Hepatocyte (in vitro differentiated cells): Measurements from ENCODE around the gene HLA-DRB1. TPM values are rescaled to one million over a fixed set of nuclear protein-coding genes. Genes with fewer than 3 reads are reported as not detected.

ENCODE experiments used
- DNase-seq: peaks from one replicate; pipeline ENCODE4 v3.0.0-alpha.2; 2016; ENCODE audit warnings: low spot score
- H2AFZ ChIP-seq: fragments of 200-600 bp; sonication (generic); 2 replicates; pipeline ENCODE4 v1.6.0; 2016; ENCODE audit warnings: antibody characterized with exemption, mild to moderate bottlenecking
- H3K27ac ChIP-seq: fragments of 200-600 bp; sonication (generic); 2 replicates; pipeline ENCODE4 v1.5.1; 2016; ENCODE audit warnings: mild to moderate bottlenecking
- H3K27me3 ChIP-seq: fragments of 200-600 bp; sonication (generic); 2 replicates; pipeline ENCODE4 v1.6.1; 2016
- H3K36me3 ChIP-seq: fragments of 200-600 bp; sonication (generic); replicated peaks from 2 replicates; pipeline ENCODE4 v1.5.1; 2016; ENCODE audit warnings: low read depth; ENCODE audit not compliant: insufficient read depth
- H3K4me1 ChIP-seq: fragments of 200-600 bp; sonication (generic); 2 replicates; pipeline ENCODE4 v1.5.1; 2016; ENCODE audit warnings: mild to moderate bottlenecking, moderate library complexity; ENCODE audit not compliant: insufficient read depth
- H3K4me2 ChIP-seq: fragments of 200-600 bp; sonication (generic); 2 replicates; pipeline ENCODE4 v1.6.0; 2016
- H3K4me3 ChIP-seq: fragments of 200-600 bp; sonication (generic); 2 replicates; pipeline ENCODE4 v1.5.1; 2016; ENCODE audit warnings: mild to moderate bottlenecking
- H3K79me2 ChIP-seq: fragments of 200-600 bp; sonication (generic); 2 replicates; pipeline ENCODE4 v1.6.0; 2017; ENCODE audit warnings: mild to moderate bottlenecking
- H3K9me2 ChIP-seq: fragments of 200-600 bp; sonication (generic); replicated peaks from 2 replicates; pipeline ENCODE4 v1.6.0; 2017; ENCODE audit warnings: mild to moderate bottlenecking; ENCODE audit not compliant: insufficient read depth
- H3K9me3 ChIP-seq: fragments of 200-600 bp; sonication (generic); 2 replicates; pipeline ENCODE4 v1.5.1; 2016; ENCODE audit warnings: low read depth, mild to moderate bottlenecking
- H4K20me1 ChIP-seq: fragments of 200-600 bp; sonication (generic); 2 replicates; pipeline ENCODE4 v1.6.0; 2016; ENCODE audit warnings: mild to moderate bottlenecking; ENCODE audit not compliant: insufficient read depth, poor library complexity, severe bottlenecking
- EZH2 ChIP-seq: fragments of 200-600 bp; sonication (generic); IDR thresholded peaks from 2 replicates; pipeline ENCODE4 v1.6.1; 2016; ENCODE audit warnings: antibody characterized with exemption, mild to moderate bottlenecking, borderline replicate concordance
- EZH2phosphoT487 ChIP-seq: fragments of 200-600 bp; sonication (generic); IDR thresholded peaks from one replicate; pipeline ENCODE4 v1.6.1; 2018; ENCODE audit warnings: antibody characterized with exemption, mild to moderate bottlenecking, low read depth, moderate library complexity; ENCODE audit not compliant: unreplicated experiment, severe bottlenecking
- WGBS: methylation state at CpG from one replicate; pipeline ENCODE4 v1.1.6; 2016; ENCODE audit warnings: low lambda C conversion rate; ENCODE audit errors: missing lambda C conversion rate; 5-methylcytosine and 5-hydroxymethylcytosine counted together
- polyA plus RNA-seq: library from polyadenylated mRNA; unstranded; fragments of >200 nt; fragmentation: Nextera tagmentation; extraction: Ambion mirVana; gene quantifications from 2 replicates; pipeline ENCODE4 v1.2.1, GENCODE V29; 2016
- total RNA-seq: library from RNA; depleted of rRNA; stranded (reverse); fragments of >200 nt; gene quantifications from 2 replicates; pipeline ENCODE4 v1.2.3, GENCODE V29; 2014
- TF ChIP-seq, protein P1 (sequence below): fragments of 200-600 bp; sonication (generic); IDR thresholded peaks from 2 replicates; pipeline ENCODE4 v1.5.1; 2016; ENCODE audit warnings: antibody characterized with exemption, mild to moderate bottlenecking; ENCODE audit not compliant: poor library complexity

The HLA-DRB1 gene
- total and polyA plus RNA-seq, 2 experiments from 2014 or later = 59.1 to 72.9 TPM

- TF ChIP-seq EZH2 (no peak), EZH2phosphoT487 (no peak)
- Histone ChIP-seq H3K36me3 (no peaks in the 10 kb centered on the region), H4K20me1 (no peaks in the 10 kb centered on the region), H3K4me3 (no peak overlapping the region), H3K27me3 (no peaks in the 10 kb centered on the region), H3K4me2 (no peak overlapping the region), H3K79me2 (peaks cover 4% of the 10 kb centered on the region), H3K9me3 (no peaks in the 10 kb centered on the region), H3K4me1 (no peaks in the 10 kb centered on the region), H2AFZ (no peak overlapping the region), H3K27ac (no peak overlapping the region), H3K9me2 (no peaks in the 10 kb centered on the region)
- no peak for DNase-seq
- 88% methylated on average over 2 of the region's 2 CpGs for WGBS
Observed at GRCh38 chr6:32588156-32588555, 1.5 kb downstream of the HLA-DRB1 start.

DNA sequence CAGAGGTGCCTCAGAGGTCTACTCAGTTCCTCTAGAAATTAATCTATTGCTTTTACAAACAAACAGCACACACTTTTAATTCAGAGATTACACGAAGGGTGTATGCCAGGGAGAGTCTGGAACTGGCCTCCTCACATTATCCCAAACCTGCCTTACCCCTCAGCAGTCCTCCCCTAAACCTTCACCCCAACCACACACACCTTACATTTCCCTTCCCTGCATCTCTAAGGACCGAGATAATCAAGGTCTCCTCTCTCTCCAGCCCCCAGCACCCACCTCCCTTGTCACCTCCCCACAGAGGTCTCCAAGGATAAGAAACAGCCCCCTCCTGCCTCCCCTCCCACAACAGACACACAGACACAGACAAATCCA lies 6.1 kb downstream of the HLA-DRB1 start:
- Histone ChIP-seq H3K79me2 (peaks cover 6% of the 10 kb centered on the region), H3K36me3 (no peaks in the 10 kb centered on the region), H3K9me3 (no peaks in the 10 kb centered on the region), H3K4me2 (peak overlapping the region; percentile 90), H3K4me1 (no peaks in the 10 kb centered on the region), H3K27ac (peak overlapping the region; percentile 91), H3K4me3 (peak overlapping the region; percentile 12), H3K9me2 (no peaks in the 10 kb centered on the region), H4K20me1 (no peaks in the 10 kb centered on the region), H3K27me3 (no peaks in the 10 kb centered on the region), H2AFZ (peak overlapping the region; percentile 19)
- 8% methylated on average over 2 of the region's 2 CpGs for WGBS
- no peak for DNase-seq
- TF ChIP-seq EZH2 (no peak), EZH2phosphoT487 (no peak)
- TF ChIP-seq, protein P1, sequence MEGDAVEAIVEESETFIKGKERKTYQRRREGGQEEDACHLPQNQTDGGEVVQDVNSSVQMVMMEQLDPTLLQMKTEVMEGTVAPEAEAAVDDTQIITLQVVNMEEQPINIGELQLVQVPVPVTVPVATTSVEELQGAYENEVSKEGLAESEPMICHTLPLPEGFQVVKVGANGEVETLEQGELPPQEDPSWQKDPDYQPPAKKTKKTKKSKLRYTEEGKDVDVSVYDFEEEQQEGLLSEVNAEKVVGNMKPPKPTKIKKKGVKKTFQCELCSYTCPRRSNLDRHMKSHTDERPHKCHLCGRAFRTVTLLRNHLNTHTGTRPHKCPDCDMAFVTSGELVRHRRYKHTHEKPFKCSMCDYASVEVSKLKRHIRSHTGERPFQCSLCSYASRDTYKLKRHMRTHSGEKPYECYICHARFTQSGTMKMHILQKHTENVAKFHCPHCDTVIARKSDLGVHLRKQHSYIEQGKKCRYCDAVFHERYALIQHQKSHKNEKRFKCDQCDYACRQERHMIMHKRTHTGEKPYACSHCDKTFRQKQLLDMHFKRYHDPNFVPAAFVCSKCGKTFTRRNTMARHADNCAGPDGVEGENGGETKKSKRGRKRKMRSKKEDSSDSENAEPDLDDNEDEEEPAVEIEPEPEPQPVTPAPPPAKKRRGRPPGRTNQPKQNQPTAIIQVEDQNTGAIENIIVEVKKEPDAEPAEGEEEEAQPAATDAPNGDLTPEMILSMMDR = no peak

- Histone ChIP-seq H3K4me3 (no peak overlapping the region), H3K9me3 (no peaks in the 10 kb centered on the region), H2AFZ (no peak overlapping the region), H3K27me3 (no peaks in the 10 kb centered on the region), H3K79me2 (peaks cover 4% of the 10 kb centered on the region), H3K4me1 (no peaks in the 10 kb centered on the region), H3K9me2 (no peaks in the 10 kb centered on the region), H3K4me2 (no peak overlapping the region), H4K20me1 (no peaks in the 10 kb centered on the region), H3K27ac (no peak overlapping the region), H3K36me3 (no peaks in the 10 kb centered on the region)
- TF ChIP-seq EZH2 (no peak), EZH2phosphoT487 (no peak)
- TF ChIP-seq, protein P1 = no peak
- WGBS = 86% methylated on average over 8 of the region's 8 CpGs
- peak; percentile 27 for DNase-seq
Observed at GRCh38 chr6:32581315-32582095, 8.1 kb downstream of the HLA-DRB1 start.

DNA sequence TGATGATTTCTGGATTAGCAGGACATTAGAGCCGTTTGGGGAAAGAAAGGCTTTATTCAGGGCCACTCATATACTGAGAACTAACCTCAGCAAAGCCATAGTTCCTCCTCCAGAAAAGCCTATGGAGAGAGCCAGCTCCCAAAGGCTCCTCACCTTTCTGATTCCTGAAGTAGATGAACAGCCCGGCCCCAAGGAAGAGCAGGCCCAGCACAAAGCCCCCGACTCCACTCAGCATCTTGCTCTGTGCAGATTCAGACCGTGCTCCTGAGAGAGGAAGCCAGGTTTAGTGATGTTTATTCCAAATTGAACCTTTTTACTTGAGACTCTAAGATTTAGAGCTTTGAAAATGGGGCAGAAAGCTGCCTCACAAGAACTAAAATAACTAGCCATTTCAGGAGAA lies 9.1 kb downstream of the HLA-DRB1 start:
- no peaks in the 10 kb centered on the region for H3K9me2 ChIP-seq
- 67% methylated on average over 4 of the region's 4 CpGs for WGBS
- no peak overlapping the region for H3K27ac ChIP-seq
- no peaks in the 10 kb centered on the region for H3K36me3 ChIP-seq
- no peaks in the 10 kb centered on the region for H4K20me1 ChIP-seq
- H3K9me3 ChIP-seq = no peaks in the 10 kb centered on the region
- no peak for DNase-seq
- TF ChIP-seq, protein P1 = no peak
- TF ChIP-seq EZH2 (no peak), EZH2phosphoT487 (no peak)
- H3K27me3 ChIP-seq = no peaks in the 10 kb centered on the region
- no peak overlapping the region for H2AFZ ChIP-seq
- H3K4me1 ChIP-seq = no peaks in the 10 kb centered on the region
- no peak overlapping the region for H3K4me3 ChIP-seq
- no peak overlapping the region for H3K4me2 ChIP-seq
- peaks cover 4% of the 10 kb centered on the region for H3K79me2 ChIP-seq
